GM12872 (cell line): Measurements from ENCODE around the gene TUBA1A.

Experiments used
- CTCF ChIP-seq: IDR thresholded peaks from 3 replicates; pipeline ENCODE4 v1.5.1; 2011; ENCODE audit warnings: low read depth, mild to moderate bottlenecking, low read length, moderate library complexity; ENCODE audit not compliant: insufficient read depth

Gene TUBA1A

DNA sequence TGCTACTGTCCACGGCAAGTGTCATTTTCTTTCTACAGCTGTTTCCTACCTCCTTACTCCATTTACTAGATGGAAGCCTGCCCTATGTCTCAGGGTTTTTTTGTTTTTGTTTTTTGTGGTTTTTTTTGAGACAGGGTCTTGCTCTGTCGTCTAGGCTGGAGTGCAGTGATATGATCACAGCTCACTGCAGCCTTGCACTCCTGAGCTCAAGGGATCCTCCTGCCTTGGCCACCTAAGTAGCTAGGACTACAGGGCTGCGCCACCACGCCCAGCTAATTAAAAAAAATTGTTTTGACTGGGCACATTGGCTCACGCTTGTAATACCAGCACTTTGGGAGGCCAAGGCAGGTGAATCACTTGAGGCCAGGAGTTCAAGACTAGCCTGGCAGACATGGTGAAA, 14.7 kb downstream of the TUBA1A start:
- no peak for TF ChIP-seq CTCF

DNA sequence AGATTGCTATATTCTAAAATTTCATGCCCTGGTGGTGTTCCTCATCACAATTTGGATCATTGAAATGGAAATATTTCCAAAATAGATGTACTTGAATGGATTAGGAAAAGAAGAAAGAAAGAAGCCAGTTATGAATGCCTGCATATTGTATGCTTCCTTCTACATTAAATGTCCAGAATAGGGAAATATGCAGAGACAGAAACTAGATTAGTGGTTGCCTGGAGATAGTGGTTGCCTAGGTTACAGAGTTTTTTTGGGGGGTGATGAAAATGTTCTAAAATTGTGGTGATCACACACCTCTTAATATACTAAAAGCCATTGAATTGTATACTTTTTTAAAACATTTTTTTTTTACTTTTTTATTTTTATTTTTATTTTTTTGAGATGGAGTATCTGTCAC, 18.0 kb downstream of the TUBA1A start:
- no peak for TF ChIP-seq CTCF

GRCh38 chr12:49165114-49165513, 23.8 kb downstream of the TUBA1A start:
- TF ChIP-seq CTCF, result no peak

GRCh38 chr12:49161092-49161795, 27.6 kb downstream of the TUBA1A start:
- no peak for TF ChIP-seq CTCF

- TF ChIP-seq CTCF, result no peak
Observed at GRCh38 chr12:49160399-49160798, 28.5 kb downstream of the TUBA1A start.

GRCh38 chr12:49154221-49154620, 34.7 kb downstream of the TUBA1A start:
- TF ChIP-seq CTCF, result no peak

- TF ChIP-seq CTCF, result no peak
Observed at GRCh38 chr12:49147384-49147783, 41.5 kb downstream of the TUBA1A start.
